Right atrium auricular region (tissue), 2 donors: ENCODE data around the gene ACY1. TPM values are rescaled to one million over a fixed set of nuclear protein-coding genes. Genes with fewer than 3 reads are reported as not detected.

Experiments
- DNase-seq: peaks from one replicate; pipeline ENCODE4 v3.0.0-alpha.2; 2019; ENCODE audit warnings: low spot score
- H3K27ac ChIP-seq, 2 donors: fragments of 200-600 bp; sonication (generic); 1 replicate in 1 of 2; 2 replicates in 1 of 2; pipeline ENCODE4 v1.5.1; 2016 to 2019
- H3K27me3 ChIP-seq, 2 donors: fragments of 200-600 bp; sonication (generic); one replicate each; pipeline versions ENCODE4 v1.5.1 to v1.6.0; 2017 to 2019
- H3K36me3 ChIP-seq: fragments of 200-600 bp; sonication (generic); one replicate; pipeline ENCODE4 v1.5.1; 2016
- H3K4me1 ChIP-seq, 2 donors: fragments of 200-600 bp; sonication (generic); one replicate each; pipeline versions ENCODE4 v1.5.1 to v1.6.0; 2017 to 2019
- H3K4me3 ChIP-seq, 2 donors: fragments of 200-600 bp; sonication (generic); 1 replicate in 1 of 2; 2 replicates in 1 of 2; pipeline ENCODE4 v1.5.1; 2017 to 2019; ENCODE audit warnings: mild to moderate bottlenecking in 1 of 2, moderate library complexity in 1 of 2
- H3K9me3 ChIP-seq, 2 donors: fragments of 200-600 bp; sonication (generic); one replicate each; pipeline ENCODE4 v1.5.1; 2019
- CTCF ChIP-seq, 2 donors: fragments of 200-600 bp; sonication (generic); IDR thresholded peaks; one replicate each; pipeline ENCODE4 v1.5.1; 2019; ENCODE audit warnings: antibody characterized with exemption in 2 of 2
- total RNA-seq, 2 donors: library from RNA; depleted of rRNA; stranded (reverse); fragments of >200 nt; gene quantifications; one replicate each; pipeline ENCODE4 v1.1.0, GENCODE V29; 2016

Gene ACY1
- total RNA-seq, 2 donors from 2014 or later = 26.0 to 29.8 TPM

DNA sequence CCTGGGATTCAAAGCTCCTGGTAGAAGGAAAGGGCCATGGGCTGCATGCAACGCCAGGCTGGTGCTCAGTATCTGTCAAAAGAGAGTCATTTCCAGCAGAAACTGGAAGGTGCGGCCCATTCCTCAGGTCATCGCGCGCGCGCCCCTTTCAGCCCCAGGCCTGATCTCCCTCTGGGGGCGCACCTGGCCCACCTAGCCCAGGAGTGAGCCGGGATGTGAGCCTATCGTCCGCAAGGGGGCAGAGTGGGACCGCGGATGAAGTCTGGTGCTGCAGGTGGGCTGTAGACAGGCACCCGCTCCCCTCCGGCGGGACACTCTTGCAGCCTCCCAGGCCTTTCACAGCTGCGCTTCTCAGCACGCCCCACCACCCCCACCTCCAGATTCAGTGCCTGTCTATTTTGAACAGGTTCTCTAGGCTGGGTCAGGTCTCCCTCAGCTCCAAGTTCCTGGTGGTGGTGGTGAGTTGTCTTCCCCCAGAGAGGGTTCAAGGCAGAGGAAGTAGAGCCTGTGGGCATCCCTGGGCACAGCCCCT lies 18.2 kb downstream of the ACY1 start:
- H3K27me3 ChIP-seq = no peaks in the 10 kb centered on the region
- no peak overlapping the region for H3K27ac ChIP-seq
- peak; percentile 81 for DNase-seq
- peaks cover 0 to 35% of the 10 kb centered on the region in 2 donors for H3K4me1 ChIP-seq
- H3K4me3 ChIP-seq = no peak overlapping the region
- TF ChIP-seq CTCF (IDR thresholded peaks at IDR 0.05) = peak; percentile 85 to 95
- H3K9me3 ChIP-seq = no peaks in the 10 kb centered on the region
- no peaks in the 10 kb centered on the region for H3K36me3 ChIP-seq

DNA sequence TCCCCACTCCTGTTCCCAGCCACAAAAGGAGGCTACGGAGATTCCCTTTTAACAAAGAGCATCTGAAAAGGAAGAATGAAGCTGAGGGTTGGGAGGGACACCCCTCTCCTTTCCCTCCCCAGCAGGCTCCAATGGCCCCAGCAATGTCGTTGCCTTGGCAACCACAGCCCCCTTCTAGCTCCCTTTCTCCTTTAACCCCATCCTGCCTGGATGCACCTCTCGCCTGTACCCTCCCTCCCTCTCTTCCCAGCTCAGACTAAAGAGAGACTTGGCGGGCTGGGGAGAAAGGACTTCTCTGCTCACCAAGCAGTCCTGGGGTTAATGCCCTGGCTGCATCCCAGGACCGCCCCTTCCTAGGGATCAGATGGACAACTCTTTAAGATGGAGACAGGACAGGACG lies 19.4 kb downstream of the ACY1 start:
- peaks cover 0 to 47% of the 10 kb centered on the region in 2 donors for H3K4me1 ChIP-seq
- no peak for TF ChIP-seq CTCF (IDR thresholded peaks at IDR 0.05)

GRCh38 chr3:52004163-52004787 lies 20.9 kb downstream of the ACY1 start:
- Histone ChIP-seq H3K36me3 (no peaks in the 10 kb centered on the region), H3K27me3 (no peaks in the 10 kb centered on the region), H3K9me3 (no peaks in the 10 kb centered on the region), H3K4me3 (no peak overlapping the region), H3K4me1 (peaks cover 0 to 50% of the 10 kb centered on the region in 2 donors), H3K27ac (peak overlapping the region; percentile 61 to 74)
- DNase-seq = no peak
- TF ChIP-seq CTCF (IDR thresholded peaks at IDR 0.05) = peak; percentile 45 to 86

More for the DNA sequence above, 19.4 kb downstream of the ACY1 start:
- H3K27ac ChIP-seq = no peak overlapping the region
- H3K27me3 ChIP-seq = no peaks in the 10 kb centered on the region
- no peak overlapping the region for H3K4me3 ChIP-seq
- no peaks in the 10 kb centered on the region for H3K9me3 ChIP-seq
- H3K36me3 ChIP-seq = no peaks in the 10 kb centered on the region
- no peak for DNase-seq

DNA sequence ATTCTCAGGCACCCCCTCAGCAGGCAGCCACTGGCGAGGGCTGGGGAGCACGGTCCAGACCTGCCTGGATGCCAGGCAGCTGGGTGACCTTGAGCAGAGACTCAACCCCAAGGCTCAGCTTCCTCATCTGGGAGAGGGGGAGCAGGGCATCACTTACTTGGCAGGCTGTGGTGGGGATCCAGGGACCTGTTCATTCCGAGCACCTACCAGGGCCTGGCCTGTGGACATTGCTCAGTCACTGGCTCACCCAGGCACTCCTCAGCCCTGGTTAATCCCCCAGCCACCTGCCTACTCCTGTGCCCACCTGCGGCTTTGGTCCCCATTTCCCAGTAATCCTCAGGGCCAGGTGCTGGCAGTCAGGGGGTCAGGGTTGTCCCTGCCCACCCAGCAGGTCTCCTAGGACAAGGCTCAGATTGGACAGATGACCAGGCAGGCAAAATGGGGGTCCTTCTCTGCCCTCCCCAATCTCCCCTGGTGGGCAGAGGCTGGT lies 21.6 kb downstream of the ACY1 start:
- H3K36me3 ChIP-seq = no peaks in the 10 kb centered on the region
- no peaks in the 10 kb centered on the region for H3K9me3 ChIP-seq
- H3K4me1 ChIP-seq = peaks cover 0 to 50% of the 10 kb centered on the region in 2 donors
- H3K27ac ChIP-seq = peak overlapping the region; percentile 61 to 74
- DNase-seq = no peak
- H3K4me3 ChIP-seq = no peak overlapping the region
- no peak for TF ChIP-seq CTCF (IDR thresholded peaks at IDR 0.05)
- H3K27me3 ChIP-seq = no peaks in the 10 kb centered on the region

GRCh38 chr3:52005571-52005986 lies 22.2 kb downstream of the ACY1 start:
- peaks cover 0 to 50% of the 10 kb centered on the region in 2 donors for H3K4me1 ChIP-seq

More at GRCh38 chr3:52005571-52005986, 22.2 kb downstream of the ACY1 start:
- H3K27me3 ChIP-seq = no peaks in the 10 kb centered on the region
- no peaks in the 10 kb centered on the region for H3K36me3 ChIP-seq
- no peak for DNase-seq
- H3K27ac ChIP-seq = peak overlapping the region; percentile 61 to 74
- peak overlapping the region in 1 of 2 donors; percentile 11 for H3K4me3 ChIP-seq
- no peak for TF ChIP-seq CTCF (IDR thresholded peaks at IDR 0.05)
- H3K9me3 ChIP-seq = no peaks in the 10 kb centered on the region
